HG03460 (cell line): ENCODE results near the gene LAMC3.

Experiments used
- ATAC-seq: cut with Tn5 transposase; IDR thresholded peaks from one replicate; pipeline ENCODE4 v1.9.1; 2021; ENCODE audit not compliant: unreplicated experiment

LAMC3 gene

DNA sequence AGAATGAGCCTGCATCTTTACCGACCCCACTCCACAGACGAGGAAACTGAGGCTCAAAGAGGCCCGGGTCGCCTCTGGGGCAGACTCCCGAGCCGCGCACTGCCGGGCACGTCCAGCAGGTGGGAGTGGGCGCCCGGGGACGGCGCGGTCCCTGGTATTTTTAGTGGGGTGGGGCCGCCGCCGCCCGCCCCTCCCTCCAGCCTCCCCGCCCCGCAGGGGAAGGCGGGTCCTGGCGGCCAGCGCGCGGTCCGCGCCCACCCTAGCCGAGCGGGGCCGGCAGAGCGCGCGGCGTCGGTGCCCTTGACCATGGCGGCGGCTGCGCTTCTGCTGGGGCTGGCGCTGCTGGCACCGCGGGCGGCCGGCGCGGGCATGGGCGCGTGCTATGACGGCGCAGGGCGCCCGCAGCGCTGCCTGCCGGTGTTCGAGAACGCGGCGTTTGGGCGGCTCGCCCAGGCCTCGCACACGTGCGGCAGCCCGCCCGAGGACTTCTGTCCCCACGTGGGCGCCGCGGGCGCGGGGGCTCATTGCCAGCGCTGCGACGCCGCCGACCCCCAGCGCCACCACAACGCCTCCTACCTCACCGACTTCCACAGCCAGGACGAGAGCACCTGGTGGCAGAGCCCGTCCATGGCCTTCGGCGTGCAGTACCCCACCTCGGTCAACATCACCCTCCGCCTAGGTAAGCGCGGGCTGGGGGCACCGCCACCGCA is at the start of gene LAMC3:
Gene LAMC3, plus strand, starts transcription at position 266 of the 710 bp plus-strand sequence. Its CDS starts 41 bp downstream, at position 307.
- ATAC-seq = no peak

DNA sequence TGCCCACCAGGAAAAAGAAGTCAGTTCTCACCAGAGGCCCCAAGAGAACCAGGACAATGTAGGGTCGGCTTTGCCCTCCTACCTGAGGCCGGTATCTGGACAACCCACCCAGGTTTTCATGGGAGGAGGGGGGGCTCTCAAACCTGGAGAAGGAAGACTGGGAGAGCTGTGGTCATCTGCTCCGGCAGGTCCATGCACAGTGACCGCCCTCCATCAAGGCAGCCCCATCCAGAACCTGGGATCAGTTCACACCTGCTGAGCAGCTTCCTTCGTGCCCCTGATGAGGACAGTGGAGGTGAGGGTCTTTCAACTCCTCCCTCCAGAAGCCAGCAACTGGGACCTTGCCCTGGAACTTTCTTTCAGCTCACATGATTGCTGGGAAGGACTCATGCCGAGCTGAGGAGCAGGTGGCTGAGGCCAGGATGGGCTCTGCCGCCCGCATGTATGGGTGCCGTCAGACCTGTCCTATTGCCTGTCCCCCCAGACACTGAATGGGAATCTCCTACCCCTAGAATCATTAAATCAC is 49.1 kb upstream of the LAMC3 start:
- no peak for ATAC-seq

GRCh38 chr9:130960522-130961378 is 48.2 kb upstream of the LAMC3 start:
- no peak for ATAC-seq

- no peak for ATAC-seq
These were observed 47.3 kb upstream of the LAMC3 start for GRCh38 chr9:130961511-130962300.

DNA sequence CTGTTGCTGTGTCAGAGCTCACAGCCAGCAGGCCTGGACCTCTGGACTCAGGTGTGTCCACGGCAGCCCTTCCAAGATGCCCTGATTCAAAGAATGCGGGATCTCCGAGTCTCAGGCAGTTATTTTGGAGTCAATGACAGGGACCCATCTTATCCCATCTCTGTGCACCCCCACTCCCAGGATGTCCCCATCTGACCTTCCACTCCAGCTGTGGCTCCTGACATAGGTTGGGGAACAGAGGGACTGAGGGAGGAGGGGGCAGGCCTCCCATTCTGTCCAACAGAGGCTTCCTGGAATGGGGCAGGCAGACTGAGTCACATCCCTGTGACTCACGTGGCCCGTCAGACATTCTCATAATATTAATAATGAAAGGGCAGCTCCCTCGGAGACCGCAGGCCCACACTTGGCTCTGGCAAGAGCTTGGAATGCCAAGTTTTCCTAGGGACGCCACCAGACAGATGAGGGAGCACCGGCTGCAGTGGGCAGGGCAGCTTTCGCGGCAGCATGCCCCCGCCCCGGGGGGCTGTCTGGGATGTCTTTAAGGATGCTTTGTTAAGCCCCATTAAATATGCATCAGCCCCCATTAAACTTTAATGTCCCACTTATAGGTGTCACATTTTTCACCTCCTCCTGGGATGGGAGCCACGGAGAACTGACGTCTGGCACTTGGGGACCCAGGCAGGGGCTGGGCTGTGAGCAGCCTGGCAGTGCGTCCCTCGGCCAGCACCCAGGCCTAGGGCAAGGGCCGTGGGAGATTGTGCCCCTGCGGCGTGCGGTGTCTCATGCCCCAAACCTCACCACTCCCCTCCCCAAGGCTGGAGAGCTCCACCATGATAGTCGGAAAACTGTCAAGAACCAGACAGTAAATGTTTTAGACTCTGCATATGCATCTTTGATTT is 46.3 kb upstream of the LAMC3 start:
- ATAC-seq = no peak

GRCh38 chr9:130963337-130963908 is 45.6 kb upstream of the LAMC3 start:
- no peak for ATAC-seq

GRCh38 chr9:130963916-130964315 is 45.1 kb upstream of the LAMC3 start:
- no peak for ATAC-seq

GRCh38 chr9:130965680-130966079 is 43.3 kb upstream of the LAMC3 start:
- no peak for ATAC-seq

DNA sequence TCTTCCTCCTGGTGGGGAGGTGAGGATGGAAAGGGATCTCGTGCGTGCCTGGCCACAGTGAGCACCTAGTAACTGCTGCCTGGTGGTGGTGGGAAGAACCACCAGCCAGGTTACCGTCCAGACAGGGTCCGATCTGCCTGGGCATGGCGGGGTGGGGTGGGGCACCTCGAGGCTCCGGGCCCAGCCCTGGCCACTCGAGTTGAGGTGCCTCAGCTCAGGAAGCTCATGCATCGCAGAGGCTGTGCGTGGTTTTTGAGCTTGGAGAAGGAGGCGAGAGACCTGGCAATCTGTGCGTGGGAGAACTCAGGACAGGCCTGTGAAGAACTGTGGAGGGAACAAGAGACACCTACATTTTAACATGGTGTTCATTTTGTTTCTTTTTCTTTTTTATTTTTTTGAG is 38.9 kb upstream of the LAMC3 start:
- ATAC-seq = no peak

- ATAC-seq = no peak
These were observed 38.1 kb upstream of the LAMC3 start for GRCh38 chr9:130970855-130971254.

DNA sequence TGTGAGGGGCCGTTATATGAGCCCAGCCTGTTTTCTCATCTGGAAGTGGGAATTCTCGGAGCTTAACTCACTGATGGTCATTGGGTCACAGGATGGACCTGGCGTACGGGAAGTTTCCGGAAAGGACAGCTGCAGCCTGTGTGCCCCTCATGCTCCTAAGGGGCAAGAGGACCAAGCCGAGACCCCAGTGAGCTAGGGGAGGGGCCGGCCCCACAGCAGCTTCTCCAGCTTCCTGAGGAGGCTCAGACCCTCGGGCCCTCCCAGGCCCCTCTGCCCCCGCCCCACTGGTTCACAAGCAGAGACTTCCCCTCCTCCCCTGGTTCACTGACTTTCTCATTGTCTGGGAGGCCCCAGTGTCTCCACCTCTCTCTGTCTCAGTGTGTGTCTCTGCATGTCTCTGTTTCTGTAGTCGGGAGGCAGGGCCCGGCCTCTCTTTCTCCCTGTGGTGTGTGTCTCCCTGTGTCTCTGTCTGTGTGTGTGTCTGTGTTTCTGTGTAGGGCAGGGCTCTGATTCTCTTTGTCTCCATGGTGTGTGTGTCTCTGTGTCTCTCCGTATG is 37.6 kb upstream of the LAMC3 start:
- ATAC-seq = no peak

DNA sequence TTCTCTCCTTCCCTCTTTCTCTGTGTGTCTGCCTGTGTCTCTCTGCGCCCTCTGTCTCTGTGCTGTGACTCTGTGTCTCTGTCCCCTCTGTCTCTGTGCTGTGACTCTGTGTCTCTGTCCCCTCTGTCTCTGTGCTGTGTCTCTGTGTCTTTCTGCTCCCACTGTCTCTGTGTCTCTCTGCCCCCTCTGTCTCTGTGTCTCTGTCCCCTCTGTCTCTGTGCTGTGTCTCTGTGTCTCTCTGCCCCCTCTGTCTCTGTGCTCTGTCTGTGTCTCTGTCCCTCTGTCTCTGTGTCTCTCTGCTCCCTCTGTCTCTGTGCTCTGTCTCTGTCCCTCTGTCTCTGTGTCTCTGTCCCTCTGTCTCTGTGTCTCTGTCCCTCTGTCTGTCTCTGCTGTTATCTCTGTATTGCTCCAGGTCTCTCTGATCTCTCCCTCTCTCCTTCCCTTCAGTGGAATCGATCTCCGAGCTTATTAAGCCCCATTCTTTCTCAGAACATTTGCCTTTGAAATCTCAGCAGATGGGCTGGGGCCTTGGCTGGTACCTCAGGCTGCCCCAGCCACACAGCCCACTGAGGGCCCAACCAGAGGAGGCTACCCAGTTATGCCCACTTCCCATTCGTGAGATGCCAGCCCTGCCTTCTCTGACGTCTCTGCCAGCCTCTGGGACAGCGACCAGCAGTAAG is 36.6 kb upstream of the LAMC3 start:
- no peak for ATAC-seq

GRCh38 chr9:130972957-130973685 is 35.9 kb upstream of the LAMC3 start:
- no peak for ATAC-seq

DNA sequence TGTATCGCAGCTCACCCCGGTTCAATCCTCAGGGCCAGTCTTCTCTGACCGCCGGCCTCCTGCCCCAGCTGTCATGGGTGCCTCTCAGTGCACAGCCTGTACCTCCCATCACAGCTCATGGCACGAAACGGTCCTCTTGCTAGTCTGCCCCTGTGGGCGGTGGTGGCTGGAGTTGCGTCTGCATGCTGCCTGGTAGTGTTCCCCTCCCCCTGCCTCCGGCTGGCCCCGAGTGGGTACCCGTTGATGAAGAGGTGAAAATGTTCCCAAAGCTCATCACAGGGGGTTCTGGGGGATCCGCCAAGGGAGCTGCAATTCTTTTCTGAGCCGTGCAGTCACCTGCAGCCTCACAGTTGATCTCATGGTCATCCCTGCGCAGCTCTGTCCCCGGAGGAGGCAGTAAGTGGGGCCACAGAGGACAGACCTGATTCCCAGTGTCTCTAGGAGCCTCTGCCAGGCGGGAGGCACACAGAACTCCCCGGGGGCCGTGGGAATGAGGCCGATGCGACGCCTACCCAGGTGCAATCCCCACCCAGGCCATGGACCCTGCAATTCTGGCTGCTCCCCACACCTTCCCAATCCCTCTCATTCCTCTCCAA is 35.2 kb upstream of the LAMC3 start:
- no peak for ATAC-seq

DNA sequence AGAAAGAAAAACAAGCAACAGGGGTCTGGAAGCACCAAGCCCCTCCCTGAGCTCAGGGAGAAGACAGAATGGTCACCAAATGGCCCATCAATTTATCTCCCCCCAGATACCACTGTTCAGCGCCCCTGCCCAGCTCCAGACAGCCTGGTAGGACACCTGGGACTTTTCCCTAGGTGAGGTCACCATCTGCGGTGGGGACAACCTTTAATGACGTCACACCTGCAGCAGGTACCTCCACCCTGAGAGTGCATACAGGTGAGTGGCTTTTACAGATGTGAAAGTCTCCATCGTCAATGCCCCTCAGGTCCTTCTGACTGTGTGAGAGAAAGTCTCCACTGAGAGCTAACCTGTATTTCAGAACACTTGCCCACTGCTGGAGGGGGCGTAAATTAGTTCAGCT is 34.3 kb upstream of the LAMC3 start:
- ATAC-seq = no peak

- ATAC-seq = no peak
These were observed 33.8 kb upstream of the LAMC3 start for GRCh38 chr9:130975156-130975555.

DNA sequence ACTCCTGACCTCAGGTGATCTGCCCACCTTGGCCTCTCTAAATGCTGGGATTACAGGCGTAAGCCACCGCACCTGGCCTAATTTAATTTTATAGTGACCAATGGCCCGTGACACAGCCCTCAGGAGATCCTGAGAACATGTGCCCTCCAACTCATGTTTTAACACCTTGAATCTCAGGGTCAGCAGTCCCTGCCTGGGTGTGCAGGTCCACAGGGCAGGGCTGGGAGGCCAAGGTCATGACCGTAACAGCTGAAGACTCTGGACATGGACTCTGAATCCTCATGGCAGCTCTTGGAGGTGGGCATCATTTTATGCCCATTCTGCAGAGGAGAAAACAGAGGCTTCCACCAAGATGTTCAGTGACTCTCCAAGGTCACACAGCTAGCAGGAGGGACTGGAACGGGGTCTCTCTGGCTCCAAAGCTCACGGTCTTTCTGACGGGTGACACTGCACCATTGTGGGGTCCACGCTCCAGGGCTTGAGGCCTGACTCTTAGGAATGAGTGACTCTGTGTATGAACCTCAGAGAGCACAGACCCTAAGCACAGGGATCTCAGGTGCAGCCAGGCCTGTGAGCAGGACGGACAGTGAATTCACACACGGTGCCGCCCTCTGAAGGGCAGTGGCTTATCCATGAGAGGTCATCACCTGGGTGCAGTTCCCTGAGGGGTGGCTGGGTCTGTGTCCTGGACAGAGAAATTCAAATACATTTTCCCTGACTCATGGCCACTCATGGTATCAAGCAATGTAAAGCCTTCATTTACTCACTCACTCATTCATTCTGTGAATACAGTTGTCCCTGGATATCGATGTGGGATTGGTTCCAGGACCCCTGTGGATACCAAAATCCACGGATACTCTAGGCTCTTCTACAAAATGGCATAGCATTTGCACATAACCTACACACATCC is 32.8 kb upstream of the LAMC3 start:
- ATAC-seq = no peak
